Activated CD4-positive, alpha-beta T cell treated with anti-CD3 and anti-CD28 coated beads for 36 hours (primary cell): ENCODE data around the gene IDH3A. TPM values are rescaled to one million over a fixed set of nuclear protein-coding genes. Genes with fewer than 3 reads are reported as not detected.

Experiments used
- total RNA-seq, 2 experiments: library from RNA; stranded (reverse); gene quantifications; one replicate each; pipeline ENCODE4 v1.2.3, GENCODE V29; 2021

Gene IDH3A
- total RNA-seq, 2 experiments from 2014 or later: 129 to 135 TPM

Other genes starting within 250 kb of the IDH3A start
- 10 to 100 TPM; 49.3 to 52.0 TPM for gene TBC1D2B, start 71.7 kb upstream of the IDH3A start, total RNA-seq
- not detected for gene SH2D7, start 56.8 kb upstream of the IDH3A start, total RNA-seq
- 1 to 10 TPM in 1 of 2 experiments, under 1 TPM in 1; 0.91 to 1.2 TPM for gene CIB2, start 17.9 kb upstream of the IDH3A start, total RNA-seq
- under 1 TPM in 1 of 2 experiments, not detected in 1; 0.02 TPM for gene ACSBG1, start 85.2 kb downstream of the IDH3A start, total RNA-seq
- gene DNAJA4, start 115.2 kb downstream of the IDH3A start, total RNA-seq: 10 to 100 TPM; 38.6 to 41.5 TPM
- gene SKIC8, start 150.2 kb downstream of the IDH3A start, total RNA-seq: 10 to 100 TPM; 39.2 to 52.6 TPM
- under 1 TPM; 0.90 to 0.96 TPM for gene CRABP1, start 191.0 kb downstream of the IDH3A start, total RNA-seq